GM21526 (cell line): ENCODE data around the gene CCDC106.

Experiments used
- ATAC-seq: cut with Tn5 transposase; IDR thresholded peaks from one replicate; pipeline ENCODE4 v1.9.1; 2021; ENCODE audit warnings: moderate library complexity; ENCODE audit not compliant: unreplicated experiment, low FRiP score

The CCDC106 gene

GRCh38 chr19:55666343-55667005, 18.5 kb downstream of the CCDC106 start:
- ATAC-seq = no peak

DNA sequence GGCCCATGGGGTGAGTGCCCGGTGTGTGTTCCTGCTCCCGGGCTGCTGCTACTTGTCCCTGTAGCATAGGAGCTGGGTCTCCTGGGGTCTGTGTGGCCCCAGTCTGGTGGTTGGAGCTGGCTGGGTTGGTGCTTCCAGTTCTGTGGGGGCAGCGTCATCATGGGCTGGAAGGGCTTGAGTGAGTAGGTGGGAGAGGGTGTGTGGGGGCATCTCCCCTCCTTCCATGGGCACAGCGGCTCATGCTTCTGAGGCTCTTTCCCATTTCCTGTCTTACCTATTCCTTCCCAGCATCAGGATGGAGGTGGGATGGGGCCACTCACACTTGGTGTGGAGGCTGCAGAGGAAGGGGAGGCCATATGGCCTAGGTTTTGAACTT, 19.0 kb downstream of the CCDC106 start:
- no peak for ATAC-seq

GRCh38 chr19:55667511-55667910, 19.5 kb downstream of the CCDC106 start:
- ATAC-seq = no peak

DNA sequence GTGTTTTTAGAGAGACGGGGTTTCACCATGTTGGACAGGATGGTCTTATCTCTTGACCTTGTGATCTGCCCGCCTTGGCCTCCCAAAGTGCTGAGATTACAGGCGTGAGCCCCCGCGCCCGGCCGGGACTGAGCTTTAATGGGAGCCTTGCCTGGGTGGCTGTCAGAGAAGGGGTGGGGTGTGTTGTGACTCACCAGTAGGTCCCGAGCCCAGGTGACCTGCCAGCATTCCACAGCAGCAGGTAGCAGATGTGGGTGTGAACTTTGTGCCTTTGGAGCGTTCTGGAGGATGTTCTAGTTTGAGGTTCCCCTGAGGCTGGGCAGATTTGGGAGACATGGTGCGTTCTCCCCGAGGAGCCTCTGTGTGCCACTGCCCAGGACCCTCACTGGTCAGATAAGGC, 19.9 kb downstream of the CCDC106 start:
- no peak for ATAC-seq

GRCh38 chr19:55668603-55669348, 20.8 kb downstream of the CCDC106 start:
- ATAC-seq = no peak

DNA sequence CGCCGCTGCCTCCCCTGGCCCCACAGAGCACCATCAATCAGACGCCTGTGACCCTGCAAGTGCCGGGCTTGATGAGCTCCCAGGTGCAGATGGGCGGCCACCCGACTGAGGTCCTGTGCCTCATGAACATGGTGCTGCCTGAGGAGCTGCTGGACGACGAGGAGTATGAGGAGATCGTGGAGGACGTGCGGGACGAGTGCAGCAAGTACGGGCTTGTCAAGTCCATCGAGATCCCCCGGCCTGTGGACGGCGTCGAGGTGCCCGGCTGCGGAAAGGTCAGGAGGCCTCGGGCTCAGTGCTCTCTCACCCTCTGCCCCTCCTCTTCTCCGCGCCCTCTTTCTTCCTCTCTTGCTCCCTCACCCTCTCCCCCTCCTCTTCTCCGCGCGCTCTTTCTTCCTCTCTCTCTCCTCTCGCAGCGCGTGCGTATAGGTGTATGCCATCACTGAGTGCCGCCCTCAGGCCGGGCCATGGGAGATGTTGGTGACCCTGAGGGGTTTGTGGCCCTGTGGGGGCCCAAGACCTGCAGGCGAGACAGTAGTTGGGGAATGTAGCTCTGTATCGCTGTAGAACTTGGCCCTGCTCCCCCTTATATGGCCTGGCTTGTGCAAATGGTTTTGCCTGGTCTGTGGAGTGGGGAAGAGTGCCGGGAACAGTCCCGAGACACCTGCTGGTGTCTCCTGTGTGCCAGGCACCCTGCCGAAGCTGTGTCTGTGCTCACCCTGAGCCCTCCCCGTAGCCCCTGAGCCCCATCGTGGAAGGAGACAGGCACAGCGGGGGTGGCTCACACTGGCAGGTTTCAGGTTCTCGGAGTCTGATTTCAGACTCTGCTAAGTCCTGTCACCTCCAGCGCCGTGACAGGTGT, 21.6 kb downstream of the CCDC106 start:
- ATAC-seq = no peak

DNA sequence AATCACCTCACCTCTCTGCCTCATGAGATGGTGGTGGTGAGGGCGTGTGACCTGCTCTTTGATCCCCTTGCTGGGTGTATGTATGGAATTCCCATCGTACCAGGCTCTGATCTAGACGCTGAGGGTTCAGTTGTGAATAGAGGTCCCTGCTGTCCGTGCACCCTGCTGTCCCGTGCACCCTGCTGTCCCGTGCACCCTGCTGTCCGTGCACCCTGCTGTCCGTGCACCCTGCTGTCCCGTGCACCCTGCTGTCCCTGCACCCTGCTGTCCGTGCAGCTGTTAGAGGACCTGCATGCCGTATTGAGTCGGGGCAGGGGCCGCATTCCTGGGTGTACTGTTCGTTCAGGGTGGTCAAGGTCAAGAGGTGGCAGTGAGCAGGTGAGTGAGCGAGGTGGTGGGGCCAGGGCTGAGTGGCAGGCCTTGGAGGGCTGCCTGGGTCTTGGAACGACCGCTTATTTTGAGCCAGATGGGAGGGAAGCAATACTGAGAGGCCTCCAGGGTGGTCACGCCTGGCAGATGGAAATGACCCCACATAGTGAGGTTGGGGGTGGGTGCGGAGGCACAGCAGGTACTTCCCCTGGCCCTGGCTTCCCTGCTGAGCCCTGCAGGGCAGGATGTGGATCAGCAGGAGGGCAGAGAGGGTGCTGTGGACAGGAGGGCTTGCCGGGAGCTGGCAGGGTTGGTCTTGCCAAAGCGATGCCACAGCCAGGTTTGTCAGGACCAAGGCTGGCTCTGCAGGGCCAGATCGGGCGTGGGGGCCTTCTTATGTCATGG, 22.5 kb downstream of the CCDC106 start:
- no peak for ATAC-seq

DNA sequence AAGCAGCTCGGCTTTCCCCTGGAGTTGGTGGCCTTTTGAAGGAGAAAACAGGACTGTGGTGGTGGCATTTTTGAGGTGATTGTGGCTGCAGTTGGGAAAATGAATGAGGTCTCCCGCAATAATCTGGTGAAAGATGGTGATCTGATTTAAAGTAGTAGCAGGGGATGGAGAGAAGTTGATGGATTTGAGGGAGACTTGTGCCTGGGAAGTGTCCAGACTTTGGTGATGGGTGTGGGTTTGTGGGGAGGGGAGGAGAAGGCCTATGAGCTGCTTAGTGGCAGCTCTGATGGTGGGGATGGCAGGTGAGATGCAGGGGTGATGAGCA, 23.0 kb downstream of the CCDC106 start:
- ATAC-seq = no peak

DNA sequence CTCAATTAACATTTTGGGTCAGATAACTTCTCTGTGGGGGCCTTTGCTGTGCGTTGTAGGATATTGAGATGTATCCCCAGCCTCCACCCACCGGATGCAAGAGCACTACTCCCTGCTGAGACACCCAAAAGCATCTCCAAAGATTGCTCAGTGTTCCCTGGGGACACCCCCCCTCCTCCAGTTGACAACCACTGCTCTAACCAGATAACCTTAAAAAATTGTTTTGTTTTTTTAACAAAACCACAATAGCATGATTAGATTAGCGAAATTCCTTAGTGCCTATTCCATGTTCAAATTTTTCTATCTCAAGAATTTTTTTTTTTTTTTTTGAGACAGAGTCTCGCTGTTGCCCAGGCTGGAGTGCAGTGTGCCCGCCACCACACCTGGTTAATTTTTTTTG, 24.4 kb downstream of the CCDC106 start:
- no peak for ATAC-seq

GRCh38 chr19:55673465-55673864, 25.5 kb downstream of the CCDC106 start:
- ATAC-seq = no peak

- ATAC-seq = no peak
These were observed 25.9 kb downstream of the CCDC106 start for GRCh38 chr19:55673889-55674288.

DNA sequence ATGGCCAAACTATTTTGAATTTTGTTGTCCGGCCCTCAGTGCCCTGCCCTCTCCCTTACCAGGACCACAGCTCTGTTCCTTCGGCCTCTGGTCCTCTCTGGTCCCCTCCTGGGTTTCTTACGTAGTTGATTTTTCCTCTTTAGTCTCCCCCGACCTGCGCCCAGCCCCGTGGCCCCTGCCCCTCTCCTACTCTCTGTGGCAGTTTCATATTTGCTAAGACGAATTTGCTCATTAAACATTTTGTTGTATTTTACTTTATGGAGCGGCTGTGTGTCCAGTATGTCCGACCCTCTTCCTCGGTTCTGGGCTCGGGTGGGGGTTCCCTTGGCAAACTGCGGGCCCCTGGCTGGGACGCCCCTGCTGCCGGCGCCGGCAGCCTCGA, 26.4 kb downstream of the CCDC106 start:
- no peak for ATAC-seq

GRCh38 chr19:55674841-55675660, 27.0 kb downstream of the CCDC106 start, which contains the start of gene EPN1:
TSS of gene EPN1 (plus strand) at chr19:55675226. CDS start at chr19:55678628, 3,402 bp downstream.
- ATAC-seq = peak; percentile 56

DNA sequence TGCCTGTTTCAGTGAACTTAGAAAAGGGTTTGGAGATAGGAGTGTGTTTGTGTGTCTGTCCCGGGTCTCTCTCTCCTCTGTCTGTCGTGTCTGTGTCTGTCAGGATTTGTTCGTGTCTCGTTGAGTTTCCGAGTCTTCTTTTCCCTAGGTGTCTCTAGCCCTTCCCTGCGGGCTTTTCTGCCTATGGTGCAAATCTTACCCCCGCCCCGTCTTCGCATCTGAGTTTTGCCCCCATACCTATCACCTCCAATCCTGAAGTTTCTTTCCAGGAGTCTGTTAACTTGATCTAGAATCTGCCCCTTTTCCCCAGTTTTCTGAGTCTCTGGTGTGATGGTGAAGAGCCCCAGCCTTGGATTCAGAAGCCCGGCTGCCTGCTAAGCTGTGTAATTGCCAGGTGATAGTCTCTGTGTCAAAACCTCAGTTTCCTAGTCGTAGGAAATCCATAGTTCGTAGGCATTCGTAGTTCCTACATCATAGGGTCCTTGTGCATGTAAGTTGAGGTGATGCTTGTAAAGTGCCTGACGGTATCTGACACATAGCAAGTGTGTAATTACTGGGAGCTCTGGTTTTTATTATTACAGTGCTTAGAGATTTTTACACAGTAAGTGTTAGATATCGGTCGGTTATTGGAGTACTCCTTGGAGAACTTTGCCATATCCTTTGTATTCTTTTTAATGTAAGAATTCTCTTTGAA, 27.8 kb downstream of the CCDC106 start:
- ATAC-seq = no peak

DNA sequence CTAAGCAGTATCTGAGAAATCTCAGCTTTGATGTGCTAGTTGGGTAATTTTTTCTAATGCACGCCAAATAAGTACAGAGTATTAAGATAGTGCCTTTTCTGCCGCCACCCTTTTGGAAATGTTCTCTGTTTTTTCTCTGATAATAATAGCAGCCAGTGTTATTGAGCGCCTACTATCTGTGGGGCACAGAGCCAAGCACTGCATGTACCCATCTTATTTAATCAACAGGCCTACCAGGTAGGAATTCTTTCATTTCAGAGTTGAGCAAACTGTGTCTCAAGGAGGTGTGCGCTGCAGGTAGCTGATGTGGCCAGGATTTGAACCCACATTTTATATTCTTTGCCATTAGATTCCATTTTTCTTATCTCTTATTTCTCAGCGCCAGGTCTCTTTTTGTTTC, 28.4 kb downstream of the CCDC106 start:
- no peak for ATAC-seq

DNA sequence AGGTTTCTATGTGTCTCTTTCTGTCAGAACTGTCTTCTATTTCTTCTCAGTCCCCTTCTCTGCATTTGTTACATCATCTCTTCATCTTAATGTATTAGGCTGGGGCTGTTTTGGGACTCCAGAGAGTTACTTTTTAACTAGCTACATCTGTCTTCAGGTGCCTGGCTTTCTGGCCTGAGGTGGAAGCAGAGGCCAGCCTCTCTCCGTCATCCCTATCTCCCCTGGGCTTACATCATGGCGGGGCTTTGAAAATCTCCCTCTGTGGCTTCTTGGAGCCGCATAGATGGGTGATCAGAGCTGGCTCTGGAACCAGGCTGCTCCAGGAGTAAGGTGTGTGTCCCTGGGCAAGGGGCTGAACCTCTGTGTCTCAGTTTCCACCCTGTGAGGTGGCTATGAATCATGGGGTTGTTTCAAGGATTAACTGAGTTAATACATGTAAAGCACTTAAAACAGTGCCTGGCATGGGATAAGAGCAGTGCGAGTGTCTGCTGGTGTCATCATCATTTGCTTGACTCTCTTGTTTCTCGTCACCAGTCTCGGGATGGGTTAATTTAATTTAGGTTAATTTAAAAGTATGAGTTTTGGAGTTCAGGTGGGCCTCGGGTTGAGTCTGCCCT, 29.0 kb downstream of the CCDC106 start:
- no peak for ATAC-seq

DNA sequence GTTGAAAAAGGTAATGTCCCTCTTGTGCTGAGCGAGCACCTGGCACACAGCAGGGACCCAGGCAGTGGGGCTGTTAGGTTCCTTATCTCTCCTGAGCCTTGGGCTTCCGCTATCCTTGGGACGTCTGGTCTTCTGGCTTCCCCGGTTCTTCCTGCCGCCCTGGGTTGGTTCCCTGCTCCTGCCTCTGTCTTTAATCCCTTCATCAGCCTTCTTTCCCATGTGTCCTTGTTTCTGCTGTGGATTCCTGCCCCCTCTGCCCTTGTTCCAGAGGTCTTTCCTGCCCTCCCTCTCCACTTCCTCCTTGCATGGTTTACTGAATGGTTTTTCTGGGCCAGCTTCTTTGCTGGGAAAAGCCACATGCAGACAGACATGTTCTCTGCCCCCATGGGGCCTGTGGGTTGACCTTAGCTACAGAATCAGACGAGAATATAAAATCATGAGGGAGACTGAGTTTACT, 29.6 kb downstream of the CCDC106 start:
- ATAC-seq = peak; percentile 1

DNA sequence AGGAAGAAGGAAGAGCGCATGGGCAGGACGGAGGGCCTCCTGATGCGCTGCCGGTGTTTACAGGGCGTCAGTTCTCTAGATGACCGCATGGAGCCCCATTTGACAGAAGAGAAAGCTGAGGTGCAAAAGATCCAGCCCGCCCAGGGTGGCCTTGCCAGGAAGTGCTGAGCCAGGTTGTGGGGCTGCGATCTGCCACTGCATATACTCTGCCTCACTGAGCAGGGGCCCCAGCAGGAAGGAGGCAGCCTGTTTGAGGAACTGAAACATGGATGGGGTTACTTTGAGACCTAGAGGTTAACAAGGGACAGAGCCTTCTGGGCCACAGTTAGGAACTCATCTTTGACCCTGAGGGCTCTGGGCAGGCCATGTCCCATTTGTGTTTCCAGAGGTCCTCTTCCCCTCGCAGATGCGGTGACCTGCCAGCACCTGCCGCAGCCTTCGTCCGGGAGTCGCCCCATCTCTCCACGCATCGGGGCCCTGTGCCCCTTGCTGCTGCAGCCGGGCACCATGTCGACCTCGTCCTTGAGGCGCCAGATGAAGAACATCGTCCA, 30.2 kb downstream of the CCDC106 start:
- peak; percentile 66 for ATAC-seq
